ENCODE measurements around the gene HCN2.
"Not testable (repeated sequence)": the region's sequence is repeated elsewhere in the genome, so short reads cannot be mapped to it uniquely, and the experiment has no call there.

The HCN2 gene

DNA sequence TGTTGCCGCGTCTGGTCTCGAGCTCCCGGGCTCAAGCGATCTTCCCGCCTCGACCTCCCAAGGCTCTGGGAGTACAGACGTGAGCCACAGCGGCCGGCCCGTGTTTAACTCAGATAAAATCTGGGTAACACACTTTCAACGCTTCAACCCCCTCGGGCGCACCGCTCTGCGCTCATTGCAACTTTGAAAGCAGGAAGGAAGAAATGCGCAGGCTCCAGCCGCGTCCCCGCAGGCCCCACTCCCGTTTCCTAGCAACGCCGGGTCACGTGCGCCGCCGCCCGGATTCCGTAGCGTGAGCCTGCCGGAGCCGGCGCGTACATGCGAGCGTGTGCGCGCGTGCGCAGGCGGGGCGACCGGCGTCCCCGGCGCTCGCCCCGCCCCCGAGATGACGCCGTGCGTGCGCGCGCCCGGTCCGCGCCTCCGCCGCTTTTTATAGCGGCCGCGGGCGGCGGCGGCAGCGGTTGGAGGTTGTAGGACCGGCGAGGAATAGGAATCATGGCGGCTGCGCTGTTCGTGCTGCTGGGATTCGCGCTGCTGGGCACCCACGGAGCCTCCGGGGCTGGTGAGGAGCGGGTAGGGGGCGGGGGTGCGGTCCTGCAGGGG lies 17.4 kb upstream of the HCN2 start, which contains the start of gene BSG:
TSS of gene BSG (plus strand) at position 457 of the 603 bp plus-strand sequence. CDS start at position 496, 39 bp downstream.
- peak; percentile 94 to 99 for DNase-seq

DNA sequence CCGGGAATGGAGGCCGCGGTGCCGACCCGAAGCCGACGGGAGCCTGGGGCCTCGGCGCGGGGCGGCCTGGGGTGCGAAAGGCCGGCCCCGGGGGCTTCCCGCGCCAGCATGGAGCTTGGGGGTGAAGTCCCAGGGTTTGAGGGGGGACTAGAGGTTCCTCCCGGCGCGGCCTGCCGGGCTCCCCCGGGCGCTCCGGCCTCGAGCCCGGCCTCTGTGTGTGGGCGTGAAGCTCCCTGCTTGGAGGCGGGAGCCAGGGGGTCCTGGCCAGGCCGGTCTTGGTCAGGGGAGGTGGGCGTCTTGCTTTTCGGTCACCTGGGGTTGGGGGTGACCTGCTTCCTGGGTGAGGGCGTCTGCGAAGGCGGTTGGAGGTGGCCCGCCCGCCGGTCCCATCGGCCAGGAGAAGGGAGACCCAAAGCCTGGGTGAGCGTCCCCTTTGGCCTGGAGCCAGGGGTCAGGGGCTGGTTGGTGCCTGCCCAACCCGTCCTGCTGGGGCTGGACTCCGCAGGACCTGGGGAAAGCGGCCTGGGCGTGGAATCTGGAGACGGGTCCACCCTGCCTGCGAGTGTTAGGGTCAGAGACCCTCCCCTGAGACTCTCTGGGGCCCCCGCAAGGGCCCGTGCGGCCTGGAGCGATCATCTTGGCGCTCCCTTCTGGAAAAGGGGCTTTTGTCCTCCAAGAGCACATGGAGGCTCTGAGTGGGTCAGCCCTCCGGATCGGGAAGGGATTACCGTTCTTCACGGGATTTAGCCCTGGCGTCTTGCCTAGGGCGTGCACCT lies 16.8 kb upstream of the HCN2 start:
- DNase-seq: peak in 1 of 2 experiments; percentile 60

GRCh38 chr19:573519-573825 lies 16.2 kb upstream of the HCN2 start:
- no peak for DNase-seq

GRCh38 chr19:574658-575526 lies 14.8 kb upstream of the HCN2 start:
- no peak for DNase-seq

- DNase-seq: no peak
These were observed 13.9 kb upstream of the HCN2 start for GRCh38 chr19:575527-576506.

DNA sequence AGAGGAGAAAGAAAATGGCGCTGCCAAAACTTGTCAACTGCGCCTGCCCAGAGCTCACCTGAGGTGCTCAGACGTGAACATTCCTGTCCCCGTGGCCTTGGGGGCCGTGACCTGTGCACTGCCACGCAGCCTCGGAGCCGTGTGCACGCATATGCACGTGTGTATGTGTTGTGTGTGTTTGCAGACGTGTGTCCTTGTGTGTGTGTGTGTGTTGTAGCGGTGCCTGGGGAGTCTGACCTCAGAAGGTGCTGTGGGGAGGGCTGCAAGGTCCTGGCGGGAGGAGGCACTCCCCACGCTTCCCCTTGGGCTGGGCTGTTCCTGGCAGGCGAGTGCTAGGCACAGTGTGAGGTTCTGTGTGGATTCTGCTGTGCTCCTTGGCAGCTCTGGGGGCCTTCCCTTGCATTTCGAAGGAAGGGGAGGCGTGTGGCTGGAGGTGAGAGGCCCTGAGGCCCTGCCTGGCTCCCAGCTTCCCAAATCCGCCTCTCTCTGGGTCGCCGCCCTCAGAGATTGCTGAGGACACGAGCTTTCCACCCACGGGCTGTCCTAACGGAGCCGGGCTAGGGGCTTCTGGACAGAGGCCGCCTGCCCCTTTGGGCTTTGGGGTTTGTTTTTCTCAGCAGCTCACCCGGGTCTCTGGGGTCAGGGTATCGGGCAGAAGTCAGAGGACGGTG lies 12.8 kb upstream of the HCN2 start:
- DNase-seq: no peak

- no peak for DNase-seq
These were observed 12.0 kb upstream of the HCN2 start for GRCh38 chr19:577439-578392.

- DNase-seq: no peak
These were observed 10.4 kb upstream of the HCN2 start for GRCh38 chr19:579111-579841.

DNA sequence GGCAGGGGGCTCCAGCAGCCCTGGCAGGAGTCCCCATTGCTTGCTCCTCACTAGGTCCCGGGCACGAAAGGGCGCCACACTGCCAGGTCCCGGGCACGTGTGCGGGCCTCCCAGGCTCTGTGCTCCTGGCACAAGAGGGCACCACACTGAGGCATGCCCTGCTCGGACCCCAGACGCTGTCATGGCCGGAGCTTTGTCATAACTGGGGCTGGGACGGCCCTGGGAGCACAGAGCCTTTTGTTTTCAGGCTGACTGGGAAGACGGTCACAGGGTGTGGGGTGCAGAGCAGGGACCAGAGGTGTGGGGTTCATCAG lies 9.9 kb upstream of the HCN2 start:
- DNase-seq: no peak

GRCh38 chr19:580274-580835 lies 9.3 kb upstream of the HCN2 start:
- no peak for DNase-seq

GRCh38 chr19:581399-582111 lies 8.1 kb upstream of the HCN2 start:
- no peak for DNase-seq

DNA sequence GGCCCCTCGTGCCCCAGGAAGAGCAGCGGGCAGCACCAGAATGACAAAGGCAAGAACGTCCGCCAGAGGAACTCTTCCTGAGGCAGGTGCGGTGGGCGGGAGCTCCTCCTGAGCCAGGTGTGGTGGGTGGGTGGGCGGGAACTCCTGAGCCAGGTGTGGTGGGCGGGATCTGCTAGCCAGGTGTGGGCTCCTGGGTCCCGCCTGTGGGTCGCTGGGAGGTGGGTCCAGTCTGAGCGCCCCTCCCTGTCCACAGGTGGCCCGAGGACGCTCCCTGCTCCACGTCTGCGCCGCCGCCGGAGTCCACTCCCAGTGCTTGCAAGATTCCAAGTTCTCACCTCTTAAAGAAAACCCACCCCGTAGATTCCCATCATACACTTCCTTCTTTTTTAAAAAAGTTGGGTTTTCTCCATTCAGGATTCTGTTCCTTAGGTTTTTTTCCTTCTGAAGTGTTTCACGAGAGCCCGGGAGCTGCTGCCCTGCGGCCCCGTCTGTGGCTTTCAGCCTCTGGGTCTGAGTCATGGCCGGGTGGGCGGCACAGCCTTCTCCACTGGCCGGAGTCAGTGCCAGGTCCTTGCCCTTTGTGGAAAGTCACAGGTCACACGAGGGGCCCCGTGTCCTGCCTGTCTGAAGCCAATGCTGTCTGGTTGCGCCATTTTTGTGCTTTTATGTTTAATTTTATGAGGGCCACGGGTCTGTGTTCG lies 7.0 kb upstream of the HCN2 start:
- DNase-seq: no peak

- no peak for DNase-seq
These were observed 6.3 kb upstream of the HCN2 start for GRCh38 chr19:583198-583967.

GRCh38 chr19:583968-584239 lies 5.8 kb upstream of the HCN2 start:
- DNase-seq: no peak

DNA sequence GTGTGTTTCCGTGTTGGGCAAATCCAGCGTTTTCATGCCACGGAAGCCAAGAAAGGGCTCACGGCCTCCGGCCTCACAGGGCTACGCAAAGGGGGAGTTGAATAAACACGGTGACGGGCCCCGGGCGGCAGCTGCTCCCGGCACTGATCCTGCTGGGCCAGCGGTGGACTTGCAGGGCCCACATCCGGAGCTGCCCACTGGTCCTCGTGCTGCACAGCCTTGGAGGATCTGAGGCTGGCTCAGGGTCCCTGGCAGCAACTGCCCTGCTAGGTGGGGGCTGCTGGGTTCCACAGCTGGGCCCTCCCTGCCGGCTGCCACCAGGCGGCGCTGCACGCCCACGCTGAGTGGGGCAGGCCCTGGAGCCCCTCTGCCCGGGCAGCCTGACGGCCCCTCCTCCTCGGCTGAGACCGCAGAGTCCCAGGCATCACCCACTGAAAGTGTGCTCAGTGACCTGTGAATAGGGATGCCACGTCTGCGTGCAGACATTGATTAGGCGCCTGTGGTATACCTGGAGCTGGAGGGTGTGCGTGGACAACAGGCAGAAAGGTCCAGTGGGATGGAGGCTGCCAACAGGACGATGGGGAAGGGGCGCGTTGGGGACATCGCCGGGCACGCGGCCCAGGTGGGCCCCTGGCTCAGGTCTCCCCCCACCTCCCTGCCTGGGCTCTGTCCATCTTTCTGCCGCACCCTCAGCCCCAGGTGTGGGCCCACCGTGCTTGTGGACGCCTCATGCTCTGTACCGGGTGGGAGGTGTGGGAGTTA lies 5.3 kb upstream of the HCN2 start:
- peak in 1 of 2 experiments; percentile 63 for DNase-seq

DNA sequence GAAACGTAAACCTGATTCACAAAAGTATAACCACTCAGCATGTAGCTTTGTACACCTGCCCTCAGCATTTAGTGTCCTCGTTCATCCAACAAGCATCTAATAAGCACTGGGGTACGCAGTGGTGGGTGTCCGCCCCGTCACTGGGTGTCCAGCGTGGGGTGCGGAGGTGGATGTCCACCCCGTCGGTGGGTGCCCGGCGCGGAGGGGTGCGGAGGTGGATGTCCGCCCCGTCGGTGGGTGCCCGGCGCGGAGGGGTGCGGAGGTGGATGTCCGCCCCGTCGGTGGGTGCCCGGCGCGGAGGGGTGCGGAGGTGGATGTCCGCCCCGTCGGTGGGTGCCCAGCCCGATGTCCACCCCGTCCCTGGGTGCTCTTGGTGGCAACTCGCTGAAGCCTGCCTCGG lies 4.5 kb upstream of the HCN2 start:
- not testable (repeated sequence) for DNase-seq

GRCh38 chr19:585551-586110 lies 4.0 kb upstream of the HCN2 start:
- DNase-seq: no peak

All from NCI-H446 (cell line).